GM12878 (cell line): ENCODE data around the gene BMPR1B. TPM values are rescaled to one million over a fixed set of nuclear protein-coding genes. Genes with fewer than 3 reads are reported as not detected.

Source experiments
- ATAC-seq: fragments of 200-7000 bp; cut with Tn5 transposase; 3 replicates; pipeline ENCODE4 v1.9.1; 2020; ENCODE audit warnings: mild to moderate bottlenecking, moderate library complexity
- BruUV-seq: library from RNA; stranded (reverse); fragments of 400-500 nt; replicated peaks from 2 replicates; lab custom pipeline; 2021; lab: Mats Ljungman, UMichigan
- CTCF ChIA-PET: fragments of 300-600 bp; sonication (Branson Sonifier 250); formaldehyde crosslinking; extraction: SDS; loops from one replicate; lab custom pipeline; 2021; ENCODE audit warnings: inconsistent platforms; lab: Yijun Ruan, JAX
- POLR2A ChIA-PET: fragments of 350-600 bp; formaldehyde crosslinking; extraction: SDS; loops from one replicate; lab custom pipeline; 2021; ENCODE audit warnings: inconsistent platforms; lab: Charles Lee
- RAD21 ChIA-PET: fragments of 300-600 bp; sonication (Branson Sonifier 250); formaldehyde crosslinking; loops from one replicate; lab custom pipeline; 2023; ENCODE audit warnings: antibody characterized with exemption; ENCODE audit not compliant: unreplicated experiment; lab: Charles Lee
- SMC1A ChIA-PET: fragments of 300-600 bp; sonication (Branson Sonifier 250); formaldehyde crosslinking; loops from one replicate; lab custom pipeline; 2023; ENCODE audit not compliant: unreplicated experiment, uncharacterized antibody; lab: Charles Lee
- DNase-seq: peaks from one replicate; pipeline ENCODE4 v3.0.0-alpha.2; 2011; ENCODE audit warnings: low read depth, low spot score
- FAIRE-seq: peaks from 3 replicates; lab custom pipeline; 2011; peaks lifted over from hg19 to GRCh38; lab: Jason Lieb, UNC
- H2AFZ ChIP-seq: 2 replicates; pipeline ENCODE4 v1.6.0; 2011; ENCODE audit warnings: low read depth, low read length, control low read depth; ENCODE audit not compliant: control insufficient read depth
- H3K27ac ChIP-seq: 2 replicates; pipeline ENCODE4 v1.5.1; 2011; ENCODE audit warnings: control low read depth; ENCODE audit not compliant: control insufficient read depth, insufficient read depth
- H3K27me3 ChIP-seq, 2 experiments: replicated peaks in 1 of 2; 2 replicates each; pipeline versions ENCODE4 v1.6.0 to v1.6.1; 2011; ENCODE audit warnings: low read length in 1 of 2; ENCODE audit not compliant: control insufficient read depth in 2 of 2, insufficient read depth in 2 of 2
- H3K36me3 ChIP-seq, 2 experiments: 2 replicates each; pipeline ENCODE4 v1.5.1; 2011; ENCODE audit warnings: low read length in 1 of 2; ENCODE audit not compliant: control insufficient read depth in 2 of 2, insufficient read depth in 2 of 2
- H3K4me1 ChIP-seq: 2 replicates; pipeline ENCODE4 v1.6.1; 2011; ENCODE audit warnings: mild to moderate bottlenecking, low read length, moderate library complexity, mixed read lengths; ENCODE audit not compliant: control insufficient read depth, insufficient read depth
- H3K4me2 ChIP-seq: 2 replicates; pipeline ENCODE4 v1.6.0; 2011; ENCODE audit warnings: control low read depth; ENCODE audit not compliant: control insufficient read depth, insufficient read depth
- H3K4me3 ChIP-seq: fragments of 200-600 bp; sonication (generic); 2 replicates; pipeline ENCODE4 v1.5.1; 2016
- H3K79me2 ChIP-seq: 2 replicates; pipeline ENCODE4 v1.6.0; 2011; ENCODE audit warnings: low read length; ENCODE audit not compliant: control insufficient read depth, insufficient read depth
- H3K9ac ChIP-seq: 2 replicates; pipeline ENCODE4 v1.8.0; 2011; ENCODE audit warnings: low read length, control low read depth, mixed read lengths; ENCODE audit not compliant: control insufficient read depth, insufficient read depth
- H3K9me3 ChIP-seq: replicated peaks from 3 replicates; pipeline ENCODE4 v1.5.1; 2011; ENCODE audit warnings: mild to moderate bottlenecking, low read length; ENCODE audit not compliant: control insufficient read depth, insufficient read depth
- H4K20me1 ChIP-seq: 2 replicates; pipeline ENCODE4 v1.6.0; 2011; ENCODE audit not compliant: control insufficient read depth, insufficient read depth
- CTCF ChIP-seq, 3 experiments: IDR thresholded peaks in 2 of 3; conservative IDR thresholded peaks in 1 of 3; 2 replicates each; pipeline ENCODE4 v1.5.1; 2011; ENCODE audit warnings: low read depth in 3 of 3, low read length in 3 of 3, mild to moderate bottlenecking in 3 of 3, control low read depth in 2 of 3, moderate library complexity in 2 of 3, inconsistent platforms in 1 of 3, mixed read lengths in 1 of 3; ENCODE audit not compliant: control insufficient read depth in 2 of 3, insufficient read depth in 1 of 3; ENCODE audit errors: extremely low read depth in 1 of 3
- TCF3 ChIP-seq: IDR thresholded peaks from 2 replicates; pipeline ENCODE4 v1.6.1; 2012; ENCODE audit warnings: low read depth, mild to moderate bottlenecking, low read length, borderline replicate concordance; ENCODE audit not compliant: insufficient read depth
- WGBS: methylation state at CpG from one replicate; pipeline ENCODE4 v1.1.6; 2016; ENCODE audit warnings: low lambda C conversion rate; ENCODE audit not compliant: insufficient replicate concordance, insufficient coverage; ENCODE audit errors: missing lambda C conversion rate; 5-methylcytosine and 5-hydroxymethylcytosine counted together
- in situ Hi-C: fragments of 300-500 bp; cut with MboI; formaldehyde crosslinking; loops from 9 replicates; pipeline ENCODE4 v1.14.3; 2018; ENCODE audit warnings: mixed read lengths
- intact Hi-C: fragments of 100-400 bp; cut with micrococcal nuclease; formaldehyde crosslinking; loops from one replicate; pipeline ENCODE4 v1.14.2; 2022; ENCODE audit not compliant: unreplicated experiment
- polyA plus RNA-seq, 11 experiments: library from polyadenylated mRNA; depleted of rRNA in 4 of 11; unstranded in 6 of 11; stranded (reverse) in 5 of 11; fragments of >200 nt; fragmentation: Nextera tagmentation in 4 of 11; fragmentation: Illumina TruSeq in 1 of 11; extraction: Ambion mirVana in 4 of 11; extraction: Trizol in 1 of 11; gene quantifications; 1 replicate in 1 of 11; 2 replicates in 10 of 11; pipeline versions ENCODE4 v1.2.1 to v1.2.3, GENCODE V29; 2011 to 2016; ENCODE audit warnings: inconsistent platforms in 2 of 11, missing spikeins in 2 of 11, low read depth in 1 of 11
- total RNA-seq, 4 experiments: library from RNA; depleted of rRNA in 3 of 4; stranded (reverse); fragments of >200 nt in 3 of 4; fragmentation: Illumina TruSeq in 1 of 4; extraction: Trizol in 1 of 4; gene quantifications; 2 replicates each; pipeline versions ENCODE4 v1.2.1 to v1.2.3, GENCODE V29; 2013 to 2021

The BMPR1B gene
- total and polyA plus RNA-seq, 10 of the 15 experiments (the other 5 are each of a cell fraction or from before 2014, with no cell fraction given), result not detected

- TF ChIP-seq TCF3, result no peak
Measured at GRCh38 chr4:95027905-95028618, 270.3 kb downstream of the BMPR1B start (continued).

- in situ Hi-C loops (no loop called here), intact Hi-C loops (no loop called here)
- Histone ChIP-seq H3K27me3 (no peaks in the 10 kb centered on the region), H2AFZ (no peak overlapping the region), H3K79me2 (no peaks in the 10 kb centered on the region), H3K27ac (no peak overlapping the region), H3K4me3 (no peak overlapping the region), H4K20me1 (no peaks in the 10 kb centered on the region), H3K4me2 (no peak overlapping the region), H3K4me1 (no peaks in the 10 kb centered on the region), H3K36me3 (no peaks in the 10 kb centered on the region), H3K9me3 (no peaks in the 10 kb centered on the region), H3K9ac (no peak overlapping the region)
- ATAC-seq (no peak), FAIRE-seq (no peak), DNase-seq (no peak)
- POLR2A ChIA-PET, result no interaction called here
- TF ChIP-seq CTCF (IDR thresholded peaks at IDR 0.05 in 2 of 3, conservative IDR thresholded peaks at IDR 0.05 in 1 of 3; ENCODE audit: control insufficient read depth in 2 of 3, extremely low read depth in 1 of 3, insufficient read depth in 1 of 3, low read depth in 3 of 3, low read length in 3 of 3), result no peak
- 88% methylated on average over 4 of the region's 4 CpGs for WGBS
- SMC1A ChIA-PET, result interaction anchor here (0.6 to 0.7 kb wide), 2 partner anchors 139 to 487 kb away, joined by 3 read pairs; no protein-coding TSS in a partner anchor
- no TSS peak for BruUV-seq
- RAD21 ChIA-PET, result no interaction called here
- CTCF ChIA-PET, result no interaction called here
Measured at GRCh38 chr4:95038791-95039190, 281.0 kb downstream of the BMPR1B start.
